Jurkat, Clone E6-1 (cell line): ENCODE measurements around the gene TTYH3.
"Not testable (repeated sequence)": the region's sequence is repeated elsewhere in the genome, so short reads cannot be mapped to it uniquely, and the experiment has no call there.

Source experiments
- DNase-seq: peaks from one replicate; pipeline ENCODE4 v3.0.0-alpha.2; 2011; ENCODE audit warnings: low read depth, low spot score
- H3K4me3 ChIP-seq: 2 replicates; pipeline ENCODE4 v1.5.1; 2011; ENCODE audit warnings: mild to moderate bottlenecking, low read length, control low read depth, moderate library complexity

The TTYH3 gene

GRCh38 chr7:2601065-2601464 is 30.7 kb upstream of the TTYH3 start:
- H3K4me3 ChIP-seq, result no peak overlapping the region
- DNase-seq, result no peak

GRCh38 chr7:2601907-2602306 is 29.9 kb upstream of the TTYH3 start:
- H3K4me3 ChIP-seq, result no peak overlapping the region
- DNase-seq, result no peak

- H3K4me3 ChIP-seq, result no peak overlapping the region
- DNase-seq, result no peak
Observed at GRCh38 chr7:2602406-2603043, 29.3 kb upstream of the TTYH3 start.

- no peak for DNase-seq
- no peak overlapping the region for H3K4me3 ChIP-seq
Observed at GRCh38 chr7:2603044-2603965, 28.5 kb upstream of the TTYH3 start.

- no peak overlapping the region for H3K4me3 ChIP-seq
- no peak for DNase-seq
Observed at GRCh38 chr7:2604608-2605174, 27.1 kb upstream of the TTYH3 start.

- no peak overlapping the region for H3K4me3 ChIP-seq
Observed at GRCh38 chr7:2605608-2606538, 25.9 kb upstream of the TTYH3 start.

GRCh38 chr7:2606539-2606936 is 25.2 kb upstream of the TTYH3 start:
- no peak for DNase-seq
- H3K4me3 ChIP-seq, result no peak overlapping the region

More at GRCh38 chr7:2605608-2606538, 25.9 kb upstream of the TTYH3 start:
- DNase-seq, result no peak

GRCh38 chr7:2607122-2607922 is 24.5 kb upstream of the TTYH3 start:
- no peak for DNase-seq
- H3K4me3 ChIP-seq, result no peak overlapping the region

- no peak for DNase-seq
- H3K4me3 ChIP-seq, result no peak overlapping the region
Observed at GRCh38 chr7:2607923-2608904, 23.6 kb upstream of the TTYH3 start.

- DNase-seq, result no peak
- no peak overlapping the region for H3K4me3 ChIP-seq
Observed at GRCh38 chr7:2608921-2609411, 22.8 kb upstream of the TTYH3 start.

GRCh38 chr7:2609646-2610045 is 22.1 kb upstream of the TTYH3 start:
- not testable (repeated sequence) for DNase-seq, H3K4me3 ChIP-seq

- H3K4me3 ChIP-seq, result no peak overlapping the region
- no peak for DNase-seq
Observed at GRCh38 chr7:2610466-2610865, 21.3 kb upstream of the TTYH3 start.

GRCh38 chr7:2610898-2611297 is 20.9 kb upstream of the TTYH3 start:
- H3K4me3 ChIP-seq, result no peak overlapping the region
- no peak for DNase-seq

- DNase-seq, result no peak
- H3K4me3 ChIP-seq, result no peak overlapping the region
Observed at GRCh38 chr7:2611401-2611800, 20.4 kb upstream of the TTYH3 start.

- no peak overlapping the region for H3K4me3 ChIP-seq
- no peak for DNase-seq
Observed at GRCh38 chr7:2611922-2612321, 19.9 kb upstream of the TTYH3 start.

- no peak for DNase-seq
- no peak overlapping the region for H3K4me3 ChIP-seq
Observed at GRCh38 chr7:2612445-2613097, 19.2 kb upstream of the TTYH3 start.
